Bronchial epithelial cell (primary cell): ENCODE measurements around the gene DLGAP1. TPM values are rescaled to one million over a fixed set of nuclear protein-coding genes. Genes with fewer than 3 reads are reported as not detected.

Experiments used
- DNase-seq: peaks from one replicate; pipeline ENCODE4 v3.0.0-alpha.2; 2010; ENCODE audit warnings: low read depth
- FAIRE-seq: peaks from 2 replicates; lab custom pipeline; 2011; peaks lifted over from hg19 to GRCh38; lab: Jason Lieb, UNC
- H3K27me3 ChIP-seq: 2 replicates; pipeline ENCODE4 v1.5.1; 2011; ENCODE audit warnings: low read length; ENCODE audit not compliant: control insufficient read depth, insufficient read depth
- H3K36me3 ChIP-seq: 2 replicates; pipeline ENCODE4 v1.5.1; 2011; ENCODE audit warnings: low read length; ENCODE audit not compliant: control insufficient read depth, insufficient read depth
- H3K4me3 ChIP-seq: 2 replicates; pipeline ENCODE4 v1.5.1; 2011; ENCODE audit warnings: mild to moderate bottlenecking, low read depth, low read length, control low read depth
- CTCF ChIP-seq: IDR thresholded peaks from 2 replicates; pipeline ENCODE4 v1.5.1; 2011; ENCODE audit warnings: mild to moderate bottlenecking, moderate library complexity, low read length, control low read depth, inconsistent platforms; ENCODE audit not compliant: insufficient read depth, severe bottlenecking
- total RNA-seq: library from RNA; depleted of rRNA; stranded (reverse); fragments of >200 nt; gene quantifications from 2 replicates; pipeline ENCODE4 v1.2.1, GENCODE V29; 2014

DLGAP1 gene
- total RNA-seq, 1 donor from 2014 or later, result not detected

- no peak for TF ChIP-seq CTCF
- Histone ChIP-seq H3K36me3 (no peaks in the 10 kb centered on the region), H3K4me3 (no peak overlapping the region), H3K27me3 (no peaks in the 10 kb centered on the region)
- DNase-seq, result no peak
- FAIRE-seq, result no peak
These were observed 185.1 kb downstream of the DLGAP1 start for GRCh38 chr18:4270016-4270415.

- H3K36me3 ChIP-seq, result no peaks in the 10 kb centered on the region
- H3K4me3 ChIP-seq, result no peak overlapping the region
- DNase-seq, result no peak
- TF ChIP-seq CTCF, result no peak
- no peak for FAIRE-seq
- H3K27me3 ChIP-seq, result no peaks in the 10 kb centered on the region
These were observed 187.5 kb downstream of the DLGAP1 start for GRCh38 chr18:4267641-4268040.

- TF ChIP-seq CTCF, result no peak
- Histone ChIP-seq H3K27me3 (no peaks in the 10 kb centered on the region), H3K36me3 (no peaks in the 10 kb centered on the region), H3K4me3 (no peak overlapping the region)
- DNase-seq (no peak), FAIRE-seq (no peak)
These were observed 190.7 kb downstream of the DLGAP1 start for GRCh38 chr18:4264347-4264791.

GRCh38 chr18:4260107-4260506 is 195.0 kb downstream of the DLGAP1 start:
- DNase-seq (no peak), FAIRE-seq (no peak)
- Histone ChIP-seq H3K36me3 (no peaks in the 10 kb centered on the region), H3K4me3 (no peak overlapping the region), H3K27me3 (no peaks in the 10 kb centered on the region)
- TF ChIP-seq CTCF, result no peak

DNA sequence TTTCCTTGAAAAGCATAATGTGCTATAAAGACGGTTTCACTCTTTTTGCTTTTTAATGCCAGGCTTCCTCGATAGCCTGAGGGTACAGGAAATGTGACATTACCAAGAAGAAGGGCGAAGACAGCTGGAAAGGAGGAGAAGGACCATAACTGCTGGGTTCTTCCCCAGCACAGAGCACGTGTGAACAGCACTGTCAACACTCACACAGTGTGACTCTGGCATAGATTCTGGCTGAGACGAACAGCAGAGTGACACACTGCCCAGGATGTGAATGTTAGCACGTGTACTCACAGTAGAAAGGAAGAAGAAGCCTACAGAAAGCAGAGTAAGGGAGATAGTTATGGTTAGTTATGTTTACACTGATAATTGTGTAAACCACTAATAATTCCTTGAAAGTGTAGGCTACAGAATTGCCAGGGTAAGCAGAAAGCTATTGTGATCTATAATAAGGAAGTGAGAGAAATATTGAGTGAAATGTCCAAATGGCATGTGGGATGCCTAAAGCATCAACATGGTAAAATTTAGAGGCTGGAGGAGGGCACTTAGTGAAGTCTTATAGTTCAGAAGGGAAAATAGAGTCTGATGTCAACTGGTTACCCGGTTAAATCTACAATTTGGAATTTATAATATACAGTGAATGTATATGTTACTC is 198.2 kb downstream of the DLGAP1 start:
- no peak for TF ChIP-seq CTCF
- DNase-seq, result no peak
- Histone ChIP-seq H3K4me3 (no peak overlapping the region), H3K36me3 (no peaks in the 10 kb centered on the region), H3K27me3 (no peaks in the 10 kb centered on the region)
- FAIRE-seq, result no peak

- no peak overlapping the region for H3K4me3 ChIP-seq
- no peak for TF ChIP-seq CTCF
- DNase-seq (no peak), FAIRE-seq (no peak)
- no peaks in the 10 kb centered on the region for H3K27me3 ChIP-seq
- no peaks in the 10 kb centered on the region for H3K36me3 ChIP-seq
These were observed 200.3 kb downstream of the DLGAP1 start for GRCh38 chr18:4254840-4255239.
